Hematopoietic multipotent progenitor cell treated with erythropoietin and hydrocortisone succinate and interleukin-3 and kit ligand, for 8 days (in vitro differentiated cells): ENCODE data around the gene RPS6KA5.
A peak's percentile ranks its signal among the peaks of the same experiment; 100 is the strongest.

Source experiments
- DNase-seq: peaks from one replicate; pipeline ENCODE4 v3.0.0-alpha.2; 2015

The RPS6KA5 gene

DNA sequence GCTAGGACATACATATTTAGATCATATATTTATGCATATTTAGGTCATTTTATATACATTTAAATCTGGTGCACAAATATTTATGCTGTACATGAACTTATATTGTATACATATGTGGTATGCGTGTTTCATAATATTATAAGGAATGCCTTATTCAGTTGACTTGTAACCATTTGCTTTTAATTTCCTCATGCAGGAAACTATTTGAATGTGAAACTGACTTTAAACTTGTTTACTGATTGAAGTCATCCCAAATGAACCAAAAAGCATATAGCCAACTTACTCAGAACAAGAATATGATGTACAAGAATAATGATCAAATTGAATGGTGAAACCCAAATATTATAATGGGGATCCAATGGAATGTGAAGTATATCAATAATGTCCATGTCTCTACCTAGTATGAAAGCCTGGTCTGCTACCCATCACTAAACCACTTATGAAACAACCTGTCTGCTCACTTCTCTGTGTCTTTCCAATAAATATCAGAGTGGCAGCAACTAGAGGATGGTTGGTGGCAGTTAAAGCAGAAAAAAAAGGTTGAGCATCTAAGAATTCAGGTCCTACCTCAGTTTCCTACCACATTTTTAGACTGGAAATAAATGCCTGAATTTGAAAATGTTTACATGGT, 38.3 kb downstream of the RPS6KA5 start:
- DNase-seq: no peak

DNA sequence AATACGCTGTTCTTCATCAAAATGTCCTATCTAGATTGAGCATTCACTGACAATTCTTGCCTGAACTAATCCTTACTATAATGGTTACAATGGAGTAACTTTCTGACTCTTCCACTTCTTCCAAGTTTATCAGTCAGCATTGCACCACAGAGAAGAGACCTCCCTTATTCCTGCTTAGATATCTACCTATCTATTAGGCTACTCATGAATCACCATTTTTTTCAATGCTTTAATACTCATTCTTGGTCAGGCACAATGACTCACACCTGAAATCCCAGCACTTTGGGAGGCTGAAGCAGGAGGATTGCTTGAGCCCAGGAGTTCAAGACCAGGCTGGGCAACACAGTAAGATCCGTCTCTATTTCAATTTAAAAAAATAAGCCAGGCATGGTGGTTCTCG, 39.3 kb downstream of the RPS6KA5 start:
- DNase-seq: no peak

DNA sequence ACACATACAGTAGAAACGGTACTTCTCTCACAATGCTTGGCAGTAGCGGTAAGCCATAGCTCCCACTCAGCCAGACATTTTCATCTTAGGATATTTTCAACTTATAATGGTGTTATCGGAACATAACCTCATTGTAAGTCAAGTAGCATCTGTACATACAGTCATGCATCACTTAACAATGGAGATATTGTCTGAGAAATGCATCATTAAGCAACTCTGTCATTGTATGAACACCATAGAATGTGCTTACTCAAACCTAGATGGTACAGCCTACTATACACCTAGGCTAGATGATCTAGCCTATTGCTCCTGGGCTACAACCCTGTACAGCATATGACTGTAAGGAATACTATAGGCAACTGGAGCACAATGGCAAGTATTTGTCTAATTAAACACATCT, 40.8 kb downstream of the RPS6KA5 start:
- DNase-seq: no peak

DNA sequence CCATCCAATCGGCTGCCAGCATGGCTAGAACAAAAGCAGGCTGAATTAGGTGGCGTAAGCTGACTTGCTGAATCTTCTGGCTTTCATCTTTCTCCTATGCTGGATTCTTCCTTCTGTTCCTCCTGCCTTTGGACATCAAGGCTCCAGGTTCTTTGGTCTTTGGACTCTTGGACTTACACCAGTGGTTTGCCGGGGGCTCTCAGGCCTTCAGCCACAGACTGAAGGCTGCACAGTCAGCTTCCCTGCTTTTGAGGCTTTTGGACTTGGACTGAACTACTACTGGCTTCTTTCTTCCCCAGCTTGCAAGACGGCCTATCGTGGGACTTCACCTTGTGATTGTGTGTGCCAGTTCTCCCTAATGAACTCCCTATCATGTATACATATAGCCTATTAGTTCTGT, 42.0 kb downstream of the RPS6KA5 start:
- no peak for DNase-seq

DNA sequence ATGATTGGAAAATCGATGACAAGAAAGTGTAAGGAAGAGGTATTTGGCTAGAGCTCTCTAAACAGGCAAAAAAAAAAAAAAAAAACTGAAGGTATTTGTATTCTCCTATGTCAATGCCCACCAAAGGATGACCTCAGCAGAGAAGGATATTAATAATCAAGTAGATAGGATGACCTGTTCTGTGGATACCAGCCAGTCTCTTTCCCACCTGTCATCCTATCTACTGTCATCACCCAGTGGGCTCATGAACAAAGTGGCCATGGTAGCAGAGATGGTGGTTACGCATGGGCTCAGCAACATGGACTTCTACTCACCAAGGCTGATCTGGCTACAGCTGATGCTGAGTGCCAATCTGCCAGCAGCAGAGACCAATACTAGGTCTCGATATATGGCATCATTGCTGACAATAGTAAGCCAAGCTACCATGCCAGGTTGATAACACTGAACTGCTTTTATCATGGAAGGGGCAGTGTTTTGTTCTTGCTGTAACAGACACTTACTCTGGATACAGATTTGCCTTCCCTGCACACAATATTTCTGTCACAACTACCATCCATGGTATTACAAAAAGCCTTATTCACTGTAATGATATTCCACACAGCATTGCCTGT, 43.5 kb downstream of the RPS6KA5 start:
- DNase-seq: no peak

DNA sequence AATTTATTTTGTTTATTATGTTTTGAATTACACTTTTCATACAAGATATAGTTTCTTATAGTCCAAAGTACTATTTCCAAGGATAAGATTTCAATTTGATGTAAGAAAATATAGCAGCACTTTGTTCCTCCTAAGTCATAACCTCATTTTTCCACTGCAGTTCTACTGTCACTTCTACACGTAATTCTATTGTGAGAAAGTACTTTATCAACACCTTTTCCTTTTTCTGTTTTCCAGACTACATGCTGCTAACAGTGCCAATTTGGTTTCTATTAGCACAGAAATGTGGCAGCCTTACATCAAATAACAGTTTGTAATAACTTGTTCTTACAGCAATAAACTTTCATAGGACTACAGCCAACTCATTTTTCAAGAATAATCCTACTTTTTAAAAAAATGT, 45.0 kb downstream of the RPS6KA5 start:
- DNase-seq: no peak

DNA sequence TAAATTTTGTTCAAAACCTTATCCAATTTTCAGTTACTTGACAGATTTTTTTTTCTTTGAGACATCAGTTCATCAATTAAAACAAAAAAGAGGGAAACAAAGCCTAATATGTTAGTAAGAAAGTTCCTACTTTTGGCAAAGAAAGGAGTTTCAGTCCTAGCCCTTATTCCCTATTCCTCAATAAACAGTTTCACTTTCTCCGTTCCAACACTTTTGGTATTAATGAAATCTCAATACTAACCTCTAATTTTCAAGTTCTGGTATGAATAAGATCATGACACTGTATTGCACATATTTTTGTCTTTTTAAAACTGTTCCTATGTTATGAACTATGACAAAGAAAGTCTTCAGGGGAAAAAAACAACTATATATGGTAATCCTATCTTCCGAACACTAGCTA, 48.4 kb downstream of the RPS6KA5 start:
- no peak for DNase-seq

DNA sequence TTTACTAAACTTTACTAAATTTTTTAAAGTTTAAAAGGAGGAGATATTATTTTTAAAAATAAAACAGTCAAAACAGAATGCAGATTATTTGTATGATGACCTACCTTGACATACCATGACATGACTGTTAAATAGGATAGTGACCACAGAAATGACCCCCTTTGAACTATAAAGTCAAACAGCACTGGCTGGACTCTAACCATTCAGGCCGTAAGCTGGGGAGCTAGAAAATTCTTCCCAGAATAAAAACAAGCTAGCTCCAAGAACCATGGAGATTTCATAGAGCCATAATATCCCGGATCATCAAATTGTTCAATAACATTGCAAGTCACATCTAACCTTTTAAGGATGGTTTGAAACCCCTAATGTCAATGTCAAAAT, 50.3 kb downstream of the RPS6KA5 start:
- DNase-seq: no peak

DNA sequence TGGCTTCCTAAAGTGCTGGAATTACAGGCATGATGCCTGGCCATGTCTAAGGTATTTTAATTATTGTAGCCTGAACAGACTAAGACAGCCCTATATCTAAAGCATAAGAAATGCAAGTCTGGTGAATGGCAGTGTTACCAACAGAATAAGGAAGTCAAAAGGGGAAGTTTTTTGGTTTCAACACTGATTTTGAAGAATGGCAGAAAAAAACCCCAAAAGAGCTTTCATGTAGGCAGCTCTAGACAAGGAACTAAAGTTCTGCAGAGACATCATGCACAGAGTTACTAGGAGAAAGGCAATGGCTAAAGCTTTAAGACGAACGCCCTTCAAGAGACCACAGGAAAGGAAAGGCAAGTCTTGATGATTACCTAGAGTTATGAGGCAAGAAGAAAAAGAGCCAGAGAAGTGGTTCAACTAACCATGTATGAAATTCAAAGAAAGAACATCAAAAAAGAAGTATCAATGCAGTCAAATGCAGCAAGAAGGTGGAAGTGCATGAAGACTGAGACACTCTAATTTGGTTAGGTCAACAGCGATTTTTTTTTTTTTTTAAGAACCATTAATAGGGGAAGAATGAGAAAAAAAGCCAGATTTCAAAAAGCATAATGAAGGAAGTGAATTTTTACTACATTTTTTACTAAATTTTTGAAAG, 50.8 kb downstream of the RPS6KA5 start:
- DNase-seq: peak; percentile 39

DNA sequence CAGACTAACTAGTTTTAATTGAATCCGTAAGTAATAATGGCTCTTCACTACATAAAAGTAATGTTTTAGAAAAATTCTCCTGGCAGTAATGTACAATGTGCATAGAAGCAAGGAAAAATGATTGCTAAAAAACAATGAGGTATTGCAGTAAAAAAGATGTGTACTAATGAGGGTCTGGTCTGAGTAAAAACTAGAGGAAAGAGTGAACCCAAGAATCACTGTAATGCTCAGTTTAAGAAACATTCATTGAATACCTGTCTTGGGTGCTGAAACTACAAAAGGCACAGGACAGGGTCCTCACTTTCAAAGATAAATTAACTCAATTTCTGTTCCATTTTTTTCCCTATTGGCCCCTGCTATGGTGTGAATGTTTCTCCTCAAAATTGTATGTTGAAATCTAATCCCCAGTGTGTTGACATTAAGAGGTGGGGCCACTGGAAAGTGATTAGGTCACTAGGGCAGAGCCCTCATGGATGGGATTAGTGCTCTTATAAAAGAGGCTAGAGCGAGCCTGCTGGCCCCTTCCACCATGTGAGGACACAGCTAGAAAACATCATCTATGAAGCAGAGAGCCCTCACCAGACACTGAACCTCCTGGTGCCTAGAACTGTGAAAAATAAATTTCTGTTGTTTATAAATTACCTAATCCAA, 51.6 kb downstream of the RPS6KA5 start:
- DNase-seq: no peak

DNA sequence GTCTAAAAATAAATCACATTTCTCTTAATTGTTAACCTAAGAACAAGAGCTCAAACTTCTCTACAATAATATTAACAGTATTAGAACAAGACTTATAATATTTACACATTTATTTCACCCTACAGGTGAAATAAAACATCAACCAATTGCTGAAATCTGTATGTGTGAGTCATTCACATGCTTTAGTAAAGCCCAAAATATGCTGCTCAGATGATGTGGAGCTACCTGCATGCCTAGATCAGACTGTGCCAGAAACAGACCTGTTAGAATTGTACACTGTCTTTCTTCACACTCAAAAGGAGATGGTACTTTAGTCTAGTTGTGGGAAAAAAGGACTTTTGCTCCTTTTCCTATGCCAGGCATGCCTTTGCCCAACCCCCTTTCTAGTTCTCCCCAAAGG, 54.7 kb downstream of the RPS6KA5 start:
- DNase-seq: no peak

DNA sequence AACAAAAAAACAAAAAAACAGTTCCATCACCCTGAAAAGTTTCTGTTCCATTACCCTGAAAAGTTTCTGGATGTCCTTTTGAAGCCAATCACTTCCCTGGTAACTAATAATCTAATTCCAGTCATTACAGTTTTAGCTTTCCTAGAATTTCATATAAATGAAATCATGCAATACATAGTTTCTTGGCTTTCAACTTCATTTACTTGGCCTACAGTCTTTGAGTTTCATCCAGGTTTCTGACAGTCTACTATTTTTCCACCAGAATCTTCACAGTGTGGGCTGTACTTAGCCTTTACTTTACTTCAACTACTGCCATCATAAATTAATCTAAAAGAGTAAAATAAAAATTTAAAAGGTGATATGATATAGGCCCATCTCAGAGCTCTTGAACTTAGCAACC, 55.5 kb downstream of the RPS6KA5 start:
- no peak for DNase-seq

DNA sequence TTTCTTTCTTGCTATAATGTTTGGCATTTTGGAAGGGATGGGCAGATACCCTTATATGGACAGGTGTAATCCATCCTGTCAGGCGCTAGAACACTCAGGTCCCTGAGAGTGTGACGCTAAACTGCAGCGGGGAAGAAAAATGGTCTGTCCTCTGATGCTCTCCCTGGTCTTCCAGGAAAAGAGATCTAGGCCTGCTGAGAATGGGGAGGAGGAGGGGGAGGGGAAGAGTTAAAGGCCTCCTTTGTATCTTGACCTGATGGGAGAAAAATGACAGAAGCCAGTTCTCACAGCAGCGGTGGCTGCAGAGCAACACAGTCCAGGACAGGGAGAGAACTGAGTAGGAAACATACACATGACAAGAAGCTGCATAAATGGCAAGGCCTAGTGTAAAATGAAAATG, 61.1 kb downstream of the RPS6KA5 start:
- DNase-seq: no peak

DNA sequence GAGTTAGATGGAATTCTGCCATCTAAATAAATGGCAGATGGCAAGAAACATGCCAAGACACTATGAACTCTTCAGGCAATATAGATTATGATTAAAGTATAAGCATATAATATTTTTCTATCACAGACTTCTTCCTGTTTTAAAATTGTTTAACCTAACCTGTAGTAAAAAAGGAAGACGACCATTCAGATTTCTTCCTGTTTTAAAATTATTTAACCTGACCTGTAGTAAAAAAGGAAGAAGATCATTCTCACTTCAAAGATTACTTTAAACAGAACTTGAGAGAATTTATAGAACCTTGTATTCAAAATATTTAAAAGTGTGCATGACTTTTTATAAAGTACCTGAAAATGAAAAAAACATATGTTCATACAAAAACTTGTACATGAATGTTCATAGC, 63.5 kb downstream of the RPS6KA5 start:
- DNase-seq: no peak

DNA sequence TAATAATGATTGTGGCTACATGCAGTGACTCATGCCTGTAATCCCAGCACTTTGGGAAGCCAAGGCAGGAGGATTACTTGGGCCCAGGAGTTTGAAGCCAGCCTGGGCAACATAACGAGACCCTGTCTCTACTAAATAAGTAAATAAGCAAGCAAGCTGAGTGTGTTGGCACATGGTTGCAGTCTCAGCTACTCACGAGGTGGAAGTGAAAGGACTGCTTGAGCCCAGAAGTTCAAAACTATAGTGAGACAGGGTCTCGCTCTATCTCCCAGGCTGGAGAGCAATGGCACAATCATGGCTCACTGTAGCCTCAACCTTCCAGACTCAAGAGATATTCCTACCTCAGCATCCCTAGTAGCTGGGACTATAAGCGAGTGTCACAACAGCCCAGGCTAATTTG, 64.7 kb downstream of the RPS6KA5 start:
- DNase-seq: no peak

DNA sequence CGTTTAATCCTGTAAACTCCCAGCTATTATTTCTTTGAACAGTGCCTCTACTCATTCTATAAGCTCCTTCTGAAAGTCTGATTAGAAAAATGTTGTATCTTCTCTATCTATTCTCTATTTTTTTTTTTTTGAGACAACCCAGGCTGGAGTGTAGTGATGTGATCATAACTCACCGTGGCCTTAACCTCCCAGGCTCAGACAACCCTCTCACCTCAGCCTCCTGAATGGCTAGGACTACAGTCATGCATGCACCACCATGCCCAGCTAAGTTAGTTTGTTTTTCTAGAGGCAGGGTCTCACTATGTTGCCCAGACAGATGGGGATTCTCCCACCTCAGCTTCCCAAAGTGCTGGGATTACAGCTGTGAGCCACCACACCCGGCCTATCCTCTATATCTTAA, 66.6 kb downstream of the RPS6KA5 start:
- DNase-seq: no peak

DNA sequence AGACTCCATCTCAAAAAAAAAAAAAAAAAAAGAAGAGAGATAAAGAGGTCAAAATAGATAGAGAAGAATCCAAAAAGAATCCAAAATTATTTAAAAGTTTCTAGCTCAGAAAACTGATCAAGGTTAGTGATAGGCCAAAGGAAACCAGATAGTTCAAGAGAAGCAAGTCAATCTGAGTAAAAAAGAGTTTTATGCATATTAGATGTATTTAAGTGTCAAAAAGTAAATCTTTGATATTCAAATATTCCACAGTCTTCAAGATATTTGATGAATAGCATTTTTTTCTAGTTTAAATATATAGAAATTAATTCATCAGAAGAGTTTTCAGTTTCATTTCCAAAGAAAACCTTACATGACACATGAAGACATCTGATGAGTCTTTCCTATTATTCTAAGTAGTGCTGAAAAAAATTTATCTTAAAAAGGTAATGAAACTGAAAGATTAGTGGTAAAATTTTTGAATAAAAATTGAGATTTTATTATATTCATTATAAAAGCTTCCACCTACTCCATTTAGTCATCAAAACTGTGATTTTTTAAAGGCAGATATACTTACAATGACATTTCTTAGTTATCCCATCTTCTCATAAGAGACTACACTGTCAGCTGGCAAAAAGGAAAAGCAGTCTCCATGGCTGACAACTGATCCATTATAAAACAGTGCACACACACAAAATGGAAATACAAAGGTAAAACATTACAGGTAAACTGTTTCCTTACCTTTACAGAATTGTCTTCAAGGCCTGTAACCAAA, 68.6 kb downstream of the RPS6KA5 start:
- no peak for DNase-seq

DNA sequence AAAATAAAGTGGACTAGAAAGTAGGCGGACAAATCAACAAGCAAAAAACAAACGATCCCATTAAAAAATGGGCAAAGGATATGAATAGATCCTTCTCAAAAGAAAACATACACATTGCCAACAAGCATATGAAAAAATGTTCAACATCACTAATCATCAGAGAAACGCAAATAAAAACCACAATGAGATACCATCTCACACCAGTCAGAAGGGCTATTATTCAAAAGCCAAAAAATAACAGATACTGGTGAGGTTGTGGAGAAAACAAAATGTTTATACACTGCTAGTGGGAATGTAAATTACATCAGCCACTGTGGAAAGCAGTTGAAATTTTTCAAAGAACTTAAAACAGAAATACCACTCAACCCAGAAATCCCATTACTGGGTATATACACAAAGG, 70.3 kb downstream of the RPS6KA5 start:
- DNase-seq: no peak

DNA sequence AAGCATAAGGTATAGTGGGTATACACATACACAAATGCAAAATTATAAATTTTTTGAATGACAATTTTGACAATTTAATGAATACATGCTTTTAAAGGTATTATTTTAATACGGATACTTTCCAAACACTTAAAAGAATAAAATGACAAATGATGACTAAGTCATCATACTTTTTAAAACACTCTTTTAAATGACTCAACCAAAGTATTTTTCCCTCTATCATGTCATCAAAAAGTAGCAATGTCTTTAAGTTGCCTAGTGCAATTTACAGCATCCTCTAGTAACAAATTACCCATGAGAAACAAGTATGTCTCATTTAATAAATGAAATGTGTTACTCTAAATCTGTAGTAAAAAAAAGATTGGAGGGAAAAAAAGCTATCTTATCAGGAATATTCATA, 73.3 kb downstream of the RPS6KA5 start:
- DNase-seq: no peak

DNA sequence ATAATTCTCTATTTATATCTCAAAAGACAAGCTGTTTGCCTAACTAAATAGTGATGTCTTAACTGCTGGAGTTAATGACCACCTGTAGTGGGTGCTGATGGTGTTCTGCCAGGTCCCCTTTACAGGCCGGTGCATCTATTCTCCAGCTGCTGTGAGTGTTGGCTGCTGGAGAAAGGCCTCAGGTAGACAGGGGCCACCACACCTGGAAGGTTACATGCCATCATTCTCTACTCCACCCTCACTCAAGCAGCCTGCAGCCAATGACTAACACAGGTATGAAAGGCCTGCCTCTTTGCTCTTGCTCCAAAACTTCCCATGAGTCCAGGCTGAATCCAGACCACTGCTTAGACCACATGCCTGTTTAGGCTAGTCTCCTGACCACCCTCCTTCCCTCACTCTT, 73.9 kb downstream of the RPS6KA5 start:
- no peak for DNase-seq

DNA sequence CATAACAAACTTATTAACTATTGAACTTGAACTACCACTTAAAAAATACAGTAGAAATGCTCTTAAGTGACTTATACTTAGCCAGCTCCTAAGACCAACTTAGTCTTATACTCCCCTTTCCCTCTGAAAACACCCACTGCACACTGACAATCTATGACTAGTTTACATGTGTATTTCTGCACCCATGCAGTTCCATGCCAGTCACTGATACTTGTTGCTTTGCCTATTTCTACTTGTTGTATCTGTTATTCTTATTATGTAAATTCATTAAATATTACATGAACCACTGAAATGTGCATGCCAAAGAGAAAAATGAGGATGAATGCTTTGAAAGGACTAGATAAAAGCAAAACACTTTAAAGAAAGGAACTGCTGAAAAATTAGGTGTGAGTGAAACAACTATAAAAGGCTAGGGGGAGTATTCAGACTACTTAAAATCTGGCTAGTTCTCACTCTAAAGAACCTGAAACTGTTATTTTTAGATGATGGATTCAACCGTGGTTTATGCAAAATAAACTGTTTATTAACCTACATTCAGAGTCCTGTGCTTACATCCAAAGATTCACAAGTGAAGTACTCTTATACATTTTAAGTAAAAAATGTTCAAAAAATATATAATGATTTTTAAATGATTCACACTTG, 74.7 kb downstream of the RPS6KA5 start:
- DNase-seq: no peak

DNA sequence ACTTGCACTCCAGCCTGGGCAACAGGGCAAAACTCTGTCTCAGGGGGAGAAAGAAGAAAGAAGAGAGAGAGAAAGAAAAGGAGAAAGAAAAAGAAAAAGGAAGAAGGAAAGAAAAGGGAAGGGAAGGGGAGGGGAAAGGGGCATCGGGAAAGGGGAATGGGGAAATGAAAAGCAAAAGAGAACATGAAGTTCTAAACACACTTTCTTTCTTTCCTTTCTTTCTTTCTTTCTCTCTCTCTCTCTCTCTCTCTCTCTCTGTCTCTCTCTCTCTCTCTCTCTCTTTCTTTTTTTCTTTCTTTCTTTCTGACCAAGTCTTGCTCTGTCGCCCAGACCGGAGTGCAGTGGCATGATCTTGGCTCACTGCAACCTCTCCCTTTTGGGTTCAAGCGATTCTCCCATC, 76.9 kb downstream of the RPS6KA5 start:
- no peak for DNase-seq

DNA sequence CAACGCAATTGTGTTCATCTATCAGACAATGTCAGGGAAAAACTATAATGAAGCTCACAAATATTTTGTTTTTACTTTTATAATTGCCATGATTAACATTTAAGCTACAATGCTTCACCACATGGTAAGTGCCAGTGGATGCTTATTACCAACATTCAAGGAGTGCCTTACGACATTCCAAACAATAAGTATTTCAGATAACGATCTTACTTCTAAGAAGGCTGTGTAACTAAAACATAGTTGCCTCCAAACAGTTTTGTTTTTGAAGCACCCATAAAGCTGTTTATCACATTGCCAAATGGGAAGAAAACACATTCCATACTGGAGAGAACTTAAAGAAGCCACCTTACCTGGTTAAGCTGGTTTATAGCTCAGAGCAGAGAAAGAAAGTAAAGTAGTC, 78.8 kb downstream of the RPS6KA5 start:
- no peak for DNase-seq
